GM18868 (cell line): ENCODE measurements around the gene IP6K2.

Experiments
- ATAC-seq: cut with Tn5 transposase; IDR thresholded peaks from one replicate; pipeline ENCODE4 v1.9.1; 2021; ENCODE audit warnings: mild to moderate bottlenecking, moderate library complexity; ENCODE audit not compliant: unreplicated experiment

IP6K2 gene

GRCh38 chr3:48674505-48674904, 42.5 kb downstream of the IP6K2 start:
- ATAC-seq = no peak

GRCh38 chr3:48672522-48672921, 44.5 kb downstream of the IP6K2 start:
- no peak for ATAC-seq

- no peak for ATAC-seq
These were observed 52.1 kb downstream of the IP6K2 start for GRCh38 chr3:48664929-48665328.

GRCh38 chr3:48664313-48664644, 52.7 kb downstream of the IP6K2 start:
- ATAC-seq = no peak

- peak; percentile 85 for ATAC-seq
These were observed 53.3 kb downstream of the IP6K2 start for GRCh38 chr3:48663489-48664312.

GRCh38 chr3:48662753-48663488, 54.1 kb downstream of the IP6K2 start, which contains the start of gene CELSR3:
Gene CELSR3, minus strand, starts transcription at chr3:48662886. Its CDS starts 252 bp downstream, at chr3:48662634.
- ATAC-seq = no peak

- ATAC-seq = no peak
These were observed 54.8 kb downstream of the IP6K2 start for GRCh38 chr3:48662145-48662752.

GRCh38 chr3:48661501-48662144, 55.4 kb downstream of the IP6K2 start:
- ATAC-seq = no peak

GRCh38 chr3:48660800-48661400, 56.1 kb downstream of the IP6K2 start:
- no peak for ATAC-seq

- no peak for ATAC-seq
These were observed 60.2 kb downstream of the IP6K2 start for GRCh38 chr3:48656841-48657281.

GRCh38 chr3:48656061-48656840, 60.8 kb downstream of the IP6K2 start:
- ATAC-seq = peak; percentile 58

- peak; percentile 12 for ATAC-seq
These were observed 61.4 kb downstream of the IP6K2 start for GRCh38 chr3:48655606-48656005.

- no peak for ATAC-seq
These were observed 62.0 kb downstream of the IP6K2 start for GRCh38 chr3:48655063-48655462.

- ATAC-seq = no peak
These were observed 63.9 kb downstream of the IP6K2 start for GRCh38 chr3:48652923-48653715.

GRCh38 chr3:48651771-48652170, 65.2 kb downstream of the IP6K2 start:
- no peak for ATAC-seq

GRCh38 chr3:48650723-48651122, 66.3 kb downstream of the IP6K2 start:
- ATAC-seq = no peak

GRCh38 chr3:48648188-48648850, 68.7 kb downstream of the IP6K2 start:
- ATAC-seq = no peak

- no peak for ATAC-seq
These were observed 69.3 kb downstream of the IP6K2 start for GRCh38 chr3:48647714-48648113.
